Subcutaneous abdominal adipose tissue (tissue), 5 donors: ENCODE data around the gene TNFAIP8L1.

Experiments used
- H3K27ac ChIP-seq: one replicate; pipeline ENCODE4 v1.7.0; 2013; ENCODE audit warnings: low read depth, mild to moderate bottlenecking, inconsistent platforms, low read length, moderate library complexity
- H3K27me3 ChIP-seq, 5 donors: one replicate each; pipeline ENCODE4 v1.7.0; 2013; ENCODE audit warnings: low read length in 5 of 5, inconsistent platforms in 1 of 5; ENCODE audit not compliant: control insufficient read depth in 5 of 5, insufficient read depth in 4 of 5
- H3K36me3 ChIP-seq, 5 donors: one replicate each; pipeline ENCODE4 v1.7.0; 2013; ENCODE audit warnings: low read length in 5 of 5; ENCODE audit not compliant: control insufficient read depth in 5 of 5, insufficient read depth in 5 of 5
- H3K4me1 ChIP-seq, 5 donors: one replicate each; pipeline ENCODE4 v1.7.0; 2013; ENCODE audit warnings: low read length in 5 of 5, mild to moderate bottlenecking in 3 of 5, moderate library complexity in 1 of 5; ENCODE audit not compliant: control insufficient read depth in 5 of 5, insufficient read depth in 5 of 5
- H3K4me3 ChIP-seq, 5 donors: one replicate each; pipeline ENCODE4 v1.7.0; 2013; ENCODE audit warnings: low read length in 5 of 5, low read depth in 1 of 5
- H3K9ac ChIP-seq, 5 donors: one replicate each; pipeline ENCODE4 v1.7.0; 2013; ENCODE audit warnings: low read length in 5 of 5, mild to moderate bottlenecking in 4 of 5, moderate library complexity in 3 of 5
- H3K9me3 ChIP-seq, 5 donors: one replicate each; pipeline ENCODE4 v1.7.0; 2013; ENCODE audit warnings: low read length in 5 of 5; ENCODE audit not compliant: control insufficient read depth in 5 of 5
- donor health status: healthy.
- donor health status: healthy.
- donor health status: healthy.
- donor health status: healthy.
- donor health status: healthy.

The TNFAIP8L1 gene

GRCh38 chr19:4645718-4646117 lies 6.4 kb downstream of the TNFAIP8L1 start:
- H3K36me3 ChIP-seq: no peaks in the 10 kb centered on the region
- H3K27ac ChIP-seq: peak overlapping the region; percentile 30
- no peaks in the 10 kb centered on the region for H3K27me3 ChIP-seq
- H3K4me1 ChIP-seq: peaks cover 0 to 49% (median 12%) of the 10 kb centered on the region in 5 donors
- H3K4me3 ChIP-seq: no peak overlapping the region
- H3K9ac ChIP-seq: no peak overlapping the region
- H3K9me3 ChIP-seq: no peaks in the 10 kb centered on the region

DNA sequence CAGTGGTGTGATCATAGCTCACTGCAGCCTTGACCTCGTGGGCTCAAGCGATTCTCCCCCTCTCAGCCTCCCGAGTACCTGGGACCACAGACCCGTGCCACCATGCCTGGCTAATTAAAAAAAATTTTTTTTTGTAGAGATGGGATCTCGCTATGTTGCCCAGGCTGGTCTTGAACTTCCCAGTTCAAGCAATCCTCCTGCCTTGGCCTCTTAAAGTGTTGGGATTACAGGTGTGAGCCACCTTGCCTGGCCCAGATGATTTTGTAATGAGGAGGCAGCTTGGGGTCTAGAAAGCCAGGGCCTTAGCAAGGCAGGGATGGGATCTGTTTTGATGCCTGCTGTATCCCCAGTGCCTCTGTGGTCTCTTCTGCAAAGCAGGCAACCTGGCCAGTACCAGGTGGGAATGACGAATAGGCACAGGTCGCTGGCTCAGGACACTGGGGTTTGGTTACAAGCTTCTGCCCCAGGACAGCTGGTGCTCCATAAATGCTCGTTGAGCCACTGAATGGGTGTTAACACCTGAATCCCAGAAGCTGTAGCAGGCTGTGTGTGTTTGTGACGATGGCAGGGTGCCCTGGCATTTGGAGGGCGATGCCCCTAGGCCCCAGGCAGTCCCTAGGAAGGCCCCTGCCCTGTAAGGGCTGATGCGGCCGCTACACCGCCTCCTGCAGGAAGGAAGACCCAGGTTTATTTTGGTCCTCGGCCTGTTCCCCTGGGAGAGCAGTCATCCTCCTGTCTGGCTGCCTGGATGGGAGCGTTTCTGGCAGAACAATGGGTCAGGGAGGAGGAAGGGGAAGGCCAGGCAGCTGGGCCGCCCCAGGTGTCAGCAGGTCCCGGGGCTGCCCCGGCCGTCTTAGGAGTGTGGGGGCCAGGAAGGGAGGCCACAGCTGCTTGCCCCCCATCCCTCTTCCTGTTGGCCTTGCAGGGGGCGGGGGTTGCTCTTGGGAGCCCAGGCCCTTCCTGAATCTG lies 8.6 kb downstream of the TNFAIP8L1 start:
- Histone ChIP-seq H3K27ac (peak overlapping the region; percentile 58), H3K4me1 (peaks cover 0 to 38% (median 5%) of the 10 kb centered on the region in 5 donors)

DNA sequence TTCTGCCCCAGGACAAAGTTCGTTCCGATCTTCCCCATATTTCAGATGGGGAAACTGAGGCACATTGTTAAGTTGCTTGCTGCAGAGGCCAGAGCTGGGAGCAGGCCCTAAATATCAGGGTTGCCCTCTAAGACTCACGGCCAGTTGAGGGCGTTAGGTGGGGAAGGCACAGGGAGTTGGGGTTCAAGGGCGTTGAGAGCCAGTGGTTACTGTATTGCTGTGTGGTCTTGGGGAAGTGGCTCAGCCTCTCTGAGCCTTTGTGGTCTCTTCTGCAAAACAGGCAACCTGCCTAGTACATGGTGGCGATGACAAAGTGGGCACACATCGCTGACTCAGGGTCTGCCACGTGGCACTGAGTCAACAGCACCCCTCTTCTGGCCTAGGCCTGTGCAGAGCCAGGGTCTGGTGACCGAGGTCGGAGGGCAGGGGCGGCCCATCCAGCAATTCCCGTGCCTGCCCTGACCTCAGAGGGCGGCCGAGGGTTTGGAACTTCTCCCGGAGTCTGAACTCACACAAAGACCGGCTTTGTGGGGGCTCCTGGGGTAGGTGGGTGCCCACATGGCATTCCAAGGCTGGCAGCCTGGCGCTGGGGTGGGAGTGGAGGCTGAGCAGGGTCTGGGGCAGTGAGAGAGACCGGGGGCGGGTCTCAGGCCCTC lies 10.2 kb downstream of the TNFAIP8L1 start:
- H3K9me3 ChIP-seq: no peaks in the 10 kb centered on the region
- peaks cover 0 to 38% (median 5%) of the 10 kb centered on the region in 5 donors for H3K4me1 ChIP-seq
- H3K27me3 ChIP-seq: no peaks in the 10 kb centered on the region
- peaks cover 0 to 18% (median 7%) of the 10 kb centered on the region in 5 donors for H3K36me3 ChIP-seq
- no peak overlapping the region for H3K9ac ChIP-seq
- peak overlapping the region in 2 of 5 donors; percentile 3 to 26 for H3K4me3 ChIP-seq
- peak overlapping the region; percentile 46 for H3K27ac ChIP-seq

More for the DNA sequence above, 8.6 kb downstream of the TNFAIP8L1 start:
- Histone ChIP-seq H3K4me3 (peak overlapping the region in 3 of 5 donors; percentile 1 to 19 (median 11)), H3K36me3 (peaks cover 0 to 14% (median 7%) of the 10 kb centered on the region in 5 donors), H3K9me3 (no peaks in the 10 kb centered on the region), H3K27me3 (no peaks in the 10 kb centered on the region), H3K9ac (peak overlapping the region in 2 of 5 donors; percentile 58 to 73)

- peaks cover 0 to 24% (median 14%) of the 10 kb centered on the region in 5 donors for H3K36me3 ChIP-seq
- H3K27me3 ChIP-seq: no peaks in the 10 kb centered on the region
- peak overlapping the region; percentile 23 for H3K27ac ChIP-seq
- H3K4me1 ChIP-seq: peaks cover 0 to 38% (median 5%) of the 10 kb centered on the region in 5 donors
- peak overlapping the region in 1 of 5 donors; percentile 48 for H3K9ac ChIP-seq
- H3K4me3 ChIP-seq: peak overlapping the region in 1 of 5 donors; percentile 5
- no peaks in the 10 kb centered on the region for H3K9me3 ChIP-seq
Observed at GRCh38 chr19:4650159-4650558, 10.8 kb downstream of the TNFAIP8L1 start.

GRCh38 chr19:4652075-4652474 lies 12.8 kb downstream of the TNFAIP8L1 start:
- Histone ChIP-seq H3K27me3 (no peaks in the 10 kb centered on the region), H3K36me3 (peaks cover 0 to 41% (median 26%) of the 10 kb centered on the region in 5 donors), H3K27ac (no peak overlapping the region), H3K4me3 (no peak overlapping the region), H3K4me1 (peaks cover 0 to 33% (median 5%) of the 10 kb centered on the region in 5 donors), H3K9ac (no peak overlapping the region), H3K9me3 (no peaks in the 10 kb centered on the region)

DNA sequence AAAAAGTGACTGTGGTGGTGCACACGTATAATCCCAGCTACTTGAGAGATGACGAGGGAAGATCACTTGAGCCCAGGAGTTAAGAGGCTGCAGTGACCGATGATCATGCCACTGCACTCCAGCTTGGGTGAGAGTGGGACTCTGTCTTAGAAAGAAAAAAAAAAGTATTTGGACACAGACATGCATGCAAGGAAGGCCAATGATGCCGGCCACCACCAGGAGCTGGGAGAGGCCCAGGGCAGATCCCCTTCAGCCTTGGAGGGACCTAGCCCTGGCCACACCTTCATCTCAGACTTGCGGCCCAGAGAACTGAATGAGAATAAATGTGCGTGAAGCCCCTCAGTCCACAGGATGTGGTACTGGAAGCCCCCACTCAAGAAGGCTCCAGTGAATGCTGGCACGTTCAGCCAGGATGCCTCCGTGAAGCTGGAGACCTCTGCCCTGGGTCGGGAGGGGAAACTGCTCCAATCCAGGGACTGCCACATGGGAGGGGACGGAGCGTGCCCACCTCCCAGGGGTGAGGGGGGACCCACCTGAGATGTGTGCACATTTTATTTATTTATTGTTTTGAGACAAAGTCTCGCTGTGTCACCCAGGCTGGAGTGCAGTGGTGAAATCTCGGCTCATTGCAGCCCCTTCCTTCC lies 14.6 kb downstream of the TNFAIP8L1 start:
- Histone ChIP-seq H3K36me3 (peaks cover 0 to 59% (median 41%) of the 10 kb centered on the region in 5 donors), H3K4me3 (no peak overlapping the region), H3K27me3 (no peaks in the 10 kb centered on the region), H3K4me1 (peaks cover 0 to 17% (median 5%) of the 10 kb centered on the region in 5 donors), H3K9me3 (peaks cover 0 to 8% (median 5%) of the 10 kb centered on the region in 5 donors), H3K27ac (no peak overlapping the region), H3K9ac (no peak overlapping the region)

- Histone ChIP-seq H3K4me3 (no peak overlapping the region), H3K4me1 (peaks cover 0 to 10% (median 2%) of the 10 kb centered on the region in 5 donors), H3K27me3 (no peaks in the 10 kb centered on the region), H3K27ac (no peak overlapping the region), H3K36me3 (peaks cover 0 to 67% (median 46%) of the 10 kb centered on the region in 5 donors), H3K9me3 (peaks cover 0 to 8% (median 5%) of the 10 kb centered on the region in 5 donors), H3K9ac (peak overlapping the region in 1 of 5 donors; percentile 28)
Observed at GRCh38 chr19:4654437-4655361, 15.4 kb downstream of the TNFAIP8L1 start.

GRCh38 chr19:4656102-4656501 lies 16.8 kb downstream of the TNFAIP8L1 start:
- no peaks in the 10 kb centered on the region for H3K27me3 ChIP-seq
- H3K4me1 ChIP-seq: no peaks in the 10 kb centered on the region
- H3K4me3 ChIP-seq: no peak overlapping the region
- no peak overlapping the region for H3K27ac ChIP-seq
- peaks cover 0 to 81% (median 58%) of the 10 kb centered on the region in 5 donors for H3K36me3 ChIP-seq
- H3K9ac ChIP-seq: no peak overlapping the region
- peaks cover 0 to 8% (median 5%) of the 10 kb centered on the region in 5 donors for H3K9me3 ChIP-seq

- peaks cover 0 to 83% (median 62%) of the 10 kb centered on the region in 5 donors for H3K36me3 ChIP-seq
- H3K27me3 ChIP-seq: no peaks in the 10 kb centered on the region
- no peak overlapping the region for H3K9ac ChIP-seq
- H3K4me3 ChIP-seq: no peak overlapping the region
- H3K27ac ChIP-seq: no peak overlapping the region
- H3K9me3 ChIP-seq: peaks cover 0 to 8% (median 5%) of the 10 kb centered on the region in 5 donors
- H3K4me1 ChIP-seq: no peaks in the 10 kb centered on the region
Observed at GRCh38 chr19:4657262-4657661, 17.9 kb downstream of the TNFAIP8L1 start.
